ENCODE measurements around the gene IFI44.

Gene IFI44

GRCh38 chr1:78691995-78692747 lies 42.5 kb downstream of the IFI44 start:
- Histone ChIP-seq H3K4me3 (no peak overlapping the region), H3K36me3 (replicated peaks) (no peaks in the 10 kb centered on the region), H3K9me3 (no peaks in the 10 kb centered on the region), H3K4me1 (no peaks in the 10 kb centered on the region), H3K27me3 (ENCODE audit: low read depth) (no peaks in the 10 kb centered on the region)
- in situ Hi-C loops (cut with MboI; ENCODE audit: low sequenced_read_pairs), result no loop called here
- DNase-seq (ENCODE audit: low spot score in 2 of 2), result no peak

DNA sequence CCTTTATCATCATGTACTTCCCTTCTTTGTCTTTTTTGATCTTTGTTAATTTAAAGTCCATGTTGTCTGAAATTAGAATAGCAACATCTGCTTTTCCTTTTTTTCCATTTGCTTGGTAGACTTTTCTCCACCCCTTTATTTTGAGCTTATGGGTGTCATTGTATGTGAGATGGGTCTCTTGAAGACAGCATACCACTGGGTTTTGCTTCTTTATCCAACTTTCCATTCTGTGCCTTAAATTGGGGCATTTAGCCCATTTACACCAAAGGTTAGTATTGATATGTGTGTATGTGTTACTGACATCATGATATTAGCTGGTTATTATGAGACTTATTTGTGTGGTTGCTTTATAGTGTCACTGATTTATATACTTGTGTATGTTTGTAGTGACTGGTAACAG lies 50.2 kb downstream of the IFI44 start:
- DNase-seq (ENCODE audit: low spot score in 2 of 2), result no peak

GRCh38 chr1:78702426-78702825 lies 52.8 kb downstream of the IFI44 start:
- no peaks in the 10 kb centered on the region for H3K4me1 ChIP-seq
- no peaks in the 10 kb centered on the region for H3K27me3 ChIP-seq (ENCODE audit: low read depth)
- no peaks in the 10 kb centered on the region for H3K9me3 ChIP-seq
- H3K4me3 ChIP-seq, result no peak overlapping the region
- H3K36me3 ChIP-seq (replicated peaks), result no peaks in the 10 kb centered on the region
- in situ Hi-C loops (cut with MboI; ENCODE audit: low sequenced_read_pairs), result no loop called here
- no peak for DNase-seq (ENCODE audit: low spot score in 2 of 2)

More for the DNA sequence above, 50.2 kb downstream of the IFI44 start:
- Histone ChIP-seq H3K4me3 (no peak overlapping the region), H3K4me1 (no peaks in the 10 kb centered on the region), H3K36me3 (replicated peaks) (no peaks in the 10 kb centered on the region), H3K9me3 (no peaks in the 10 kb centered on the region), H3K27me3 (ENCODE audit: low read depth) (no peaks in the 10 kb centered on the region)
- in situ Hi-C loops (cut with MboI; ENCODE audit: low sequenced_read_pairs), result no loop called here

- H3K4me3 ChIP-seq, result no peak overlapping the region
- no peaks in the 10 kb centered on the region for H3K9me3 ChIP-seq
- no peaks in the 10 kb centered on the region for H3K27me3 ChIP-seq (ENCODE audit: low read depth)
- DNase-seq (ENCODE audit: low spot score in 2 of 2), result no peak
- in situ Hi-C loops (cut with MboI; ENCODE audit: low sequenced_read_pairs), result no loop called here
- no peaks in the 10 kb centered on the region for H3K36me3 ChIP-seq (replicated peaks)
- H3K4me1 ChIP-seq, result no peaks in the 10 kb centered on the region
Measured at GRCh38 chr1:78703806-78704205, 54.2 kb downstream of the IFI44 start.

- H3K9me3 ChIP-seq, result no peaks in the 10 kb centered on the region
- no peak for DNase-seq (ENCODE audit: low spot score in 2 of 2)
- H3K36me3 ChIP-seq (replicated peaks), result no peaks in the 10 kb centered on the region
- H3K4me3 ChIP-seq, result no peak overlapping the region
- H3K27me3 ChIP-seq (ENCODE audit: low read depth), result 0 out of 2 replicates have a peak, but pooled peaks cover 2% of the 10 kb centered on the region
- in situ Hi-C loops (cut with MboI; ENCODE audit: low sequenced_read_pairs), result no loop called here
- H3K4me1 ChIP-seq, result no peaks in the 10 kb centered on the region
Measured at GRCh38 chr1:78712467-78713051, 62.9 kb downstream of the IFI44 start.

- DNase-seq (ENCODE audit: low spot score in 2 of 2), result no peak
- no peak overlapping the region for H3K4me3 ChIP-seq
- H3K9me3 ChIP-seq, result no peaks in the 10 kb centered on the region
- 0 out of 2 replicates have a peak, but pooled peaks cover 2% of the 10 kb centered on the region for H3K27me3 ChIP-seq (ENCODE audit: low read depth)
- in situ Hi-C loops (cut with MboI; ENCODE audit: low sequenced_read_pairs), result no loop called here
- no peaks in the 10 kb centered on the region for H3K36me3 ChIP-seq (replicated peaks)
- H3K4me1 ChIP-seq, result no peaks in the 10 kb centered on the region
Measured at GRCh38 chr1:78713297-78713696, 63.7 kb downstream of the IFI44 start.

Data from HAP-1 (cell line).